A549 (cell line): ENCODE results near the gene ACBD3. TPM values are rescaled to one million over a fixed set of nuclear protein-coding genes. Genes with fewer than 3 reads are reported as not detected.

ENCODE experiments used
- ATAC-seq, 2 experiments: fragments of 200-7000 bp in 1 of 2; fragments of >200 bp in 1 of 2; cut with Nextera tagmentation in 1 of 2; cut with Tn5 transposase in 1 of 2; 3 replicates each; pipeline versions ENCODE4 v1.8.0 to v1.9.1; 2018 to 2020; ENCODE audit warnings: mild to moderate bottlenecking in 1 of 2, moderate library complexity in 1 of 2
- CTCF ChIA-PET: fragments of 300-600 bp; sonication (Branson Sonifier 250); formaldehyde crosslinking; extraction: SDS; loops from one replicate; lab custom pipeline; 2021; ENCODE audit warnings: antibody characterized with exemption, inconsistent platforms; lab: Yijun Ruan, JAX
- POLR2A ChIA-PET: fragments of 350-600 bp; formaldehyde crosslinking; extraction: SDS; loops from one replicate; lab custom pipeline; 2021; ENCODE audit warnings: antibody characterized with exemption, inconsistent platforms; lab: Yijun Ruan, JAX
- DNase-seq, 2 experiments: peaks; one replicate each; pipeline versions ENCODE4 v3.0.0 to v3.0.0-alpha.2; 2011 to 2016; ENCODE audit warnings: low read depth in 1 of 2, low spot score in 1 of 2
- FAIRE-seq: peaks from 2 replicates; lab custom pipeline; 2011; peaks lifted over from hg19 to GRCh38; lab: Jason Lieb, UNC
- H3K27ac ChIP-seq, 2 experiments: fragments of >200 bp; sonication (Bioruptor Twin); formaldehyde crosslinking; 3 replicates each; pipeline ENCODE4 v1.5.1; 2016 to 2017
- H3K4me1 ChIP-seq: fragments of >200 bp; sonication (Bioruptor Twin); formaldehyde crosslinking; 3 replicates; pipeline ENCODE4 v1.6.1; 2016
- H3K4me2 ChIP-seq: fragments of >200 bp; sonication (Bioruptor Twin); formaldehyde crosslinking; 3 replicates; pipeline ENCODE4 v1.6.1; 2016
- H3K4me3 ChIP-seq: fragments of >200 bp; sonication (Bioruptor Twin); formaldehyde crosslinking; 3 replicates; pipeline ENCODE4 v1.5.1; 2016
- H3K9me3 ChIP-seq: fragments of >200 bp; sonication (Bioruptor Twin); formaldehyde crosslinking; 3 replicates; pipeline ENCODE4 v1.6.1; 2016
- CBX8 ChIP-seq: fragments of 200-600 bp; sonication (generic); IDR thresholded peaks from 2 replicates; pipeline ENCODE4 v1.6.1; 2016
- FOXS1 ChIP-seq: fragments of 250-450 bp; sonication (Bioruptor Pico); IDR thresholded peaks from 2 replicates; pipeline ENCODE4 v1.5.0; 2020; ENCODE audit warnings: mild to moderate bottlenecking, moderate library complexity
- MAZ ChIP-seq: fragments of 150-350 bp; IDR thresholded peaks from 2 replicates; pipeline ENCODE4 v1.6.1; 2014; ENCODE audit warnings: antibody characterized with exemption, low read depth, low read length, borderline replicate concordance
- NR3C1 ChIP-seq: fragments of >200 bp; sonication (Bioruptor Twin); formaldehyde crosslinking; IDR thresholded peaks from 3 replicates; pipeline ENCODE4 v1.6.1; 2017
- RAD21 ChIP-seq, 2 experiments: fragments of >200 bp in 1 of 2; sonication (Bioruptor Twin) in 1 of 2; formaldehyde crosslinking in 1 of 2; IDR thresholded peaks in 1 of 2; conservative IDR thresholded peaks in 1 of 2; 2 replicates in 1 of 2; 3 replicates in 1 of 2; pipeline ENCODE4 v1.6.1; 2012 to 2018; ENCODE audit warnings: inconsistent platforms in 1 of 2
- SMC3 ChIP-seq: fragments of >200 bp; sonication (Bioruptor Twin); formaldehyde crosslinking; IDR thresholded peaks from 3 replicates; pipeline ENCODE4 v1.6.1; 2018; ENCODE audit warnings: inconsistent platforms
- TP53 ChIP-seq: fragments of 250-450 bp; sonication (Bioruptor Pico); IDR thresholded peaks from 2 replicates; pipeline ENCODE4 v1.5.0; 2021; ENCODE audit warnings: mild to moderate bottlenecking, moderate library complexity
- ZSCAN20 ChIP-seq: fragments of 250-450 bp; sonication (Bioruptor Pico); IDR thresholded peaks from 2 replicates; pipeline ENCODE4 v1.8.0; 2022; ENCODE audit warnings: mild to moderate bottlenecking, moderate library complexity
- WGBS: methylation state at CpG from one replicate; pipeline ENCODE4 v1.1.6; 2017; ENCODE audit errors: missing lambda C conversion rate; 5-methylcytosine and 5-hydroxymethylcytosine counted together
- polyA plus RNA-seq, 4 experiments: library from polyadenylated mRNA; depleted of rRNA in 3 of 4; stranded (reverse); fragments of >200 nt; fragmentation: RNase III in 1 of 4; extraction: RNeasy Plus Mini Kit Qiagen cat#74134 plus additional on column Dnase treatment in 1 of 4; gene quantifications; 2 replicates in 3 of 4; 3 replicates in 1 of 4; pipeline ENCODE4 v1.2.3, GENCODE V29; 2011 to 2017
- TF ChIP-seq, protein P1 (sequence below): fragments of 250-450 bp; sonication (Bioruptor Pico); IDR thresholded peaks from 2 replicates; pipeline ENCODE4 v1.5.0; 2021; ENCODE audit warnings: mild to moderate bottlenecking, moderate library complexity, borderline replicate concordance
- TF ChIP-seq, protein P2 (sequence below): IDR thresholded peaks from 2 replicates; pipeline ENCODE4 v1.6.1; 2012
- TF ChIP-seq, protein P3 (sequence below): fragments of 250-450 bp; sonication (Bioruptor Pico); IDR thresholded peaks from 2 replicates; pipeline ENCODE4 v1.5.0; 2020; ENCODE audit warnings: low read depth, mild to moderate bottlenecking, moderate library complexity
- TF ChIP-seq, protein P4 (sequence below): fragments of >200 bp; sonication (Bioruptor Twin); formaldehyde crosslinking; IDR thresholded peaks from 3 replicates; pipeline ENCODE4 v1.5.1; 2016

Gene ACBD3
- polyA plus RNA-seq, 2 of the 4 experiments (the other 2 are of a cell fraction): 29.8 to 52.9 TPM

- TF ChIP-seq, protein P1, sequence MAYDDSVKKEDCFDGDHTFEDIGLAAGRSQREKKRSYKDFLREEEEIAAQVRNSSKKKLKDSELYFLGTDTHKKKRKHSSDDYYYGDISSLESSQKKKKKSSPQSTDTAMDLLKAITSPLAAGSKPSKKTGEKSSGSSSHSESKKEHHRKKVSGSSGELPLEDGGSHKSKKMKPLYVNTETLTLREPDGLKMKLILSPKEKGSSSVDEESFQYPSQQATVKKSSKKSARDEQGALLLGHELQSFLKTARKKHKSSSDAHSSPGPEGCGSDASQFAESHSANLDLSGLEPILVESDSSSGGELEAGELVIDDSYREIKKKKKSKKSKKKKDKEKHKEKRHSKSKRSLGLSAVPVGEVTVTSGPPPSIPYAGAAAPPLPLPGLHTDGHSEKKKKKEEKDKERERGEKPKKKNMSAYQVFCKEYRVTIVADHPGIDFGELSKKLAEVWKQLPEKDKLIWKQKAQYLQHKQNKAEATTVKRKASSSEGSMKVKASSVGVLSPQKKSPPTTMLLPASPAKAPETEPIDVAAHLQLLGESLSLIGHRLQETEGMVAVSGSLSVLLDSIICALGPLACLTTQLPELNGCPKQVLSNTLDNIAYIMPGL (CRISPR knock-in tag): no peak
- no peak for TF ChIP-seq TP53 (CRISPR knock-in tag)
- TF ChIP-seq FOXS1 (CRISPR knock-in tag): no peak
Observed at GRCh38 chr1:226126824-226127569, 59.5 kb downstream of the ACBD3 start (continued).

GRCh38 chr1:226125831-226126230 is 60.7 kb downstream of the ACBD3 start:
- 97% methylated on average over 10 of the region's 10 CpGs for WGBS
- Histone ChIP-seq H3K4me1 (peaks cover 50% of the 10 kb centered on the region), H3K4me3 (no peak overlapping the region), H3K4me2 (no peak overlapping the region; the same call in 2 of the 3 replicates), H3K9me3 (peaks cover 5% of the 10 kb centered on the region; the same call in 1 of the 3 replicates), H3K27ac (peak overlapping the region; percentile 44 to 67; a peak in 5 of 6 replicates)
- DNase-seq (no peak), FAIRE-seq (no peak), ATAC-seq (no peak)
- TF ChIP-seq RAD21 (conservative IDR thresholded peaks at IDR 0.05 in 1 of 2, IDR thresholded peaks at IDR 0.05 in 1 of 2): no peak
- TF ChIP-seq, protein P2, sequence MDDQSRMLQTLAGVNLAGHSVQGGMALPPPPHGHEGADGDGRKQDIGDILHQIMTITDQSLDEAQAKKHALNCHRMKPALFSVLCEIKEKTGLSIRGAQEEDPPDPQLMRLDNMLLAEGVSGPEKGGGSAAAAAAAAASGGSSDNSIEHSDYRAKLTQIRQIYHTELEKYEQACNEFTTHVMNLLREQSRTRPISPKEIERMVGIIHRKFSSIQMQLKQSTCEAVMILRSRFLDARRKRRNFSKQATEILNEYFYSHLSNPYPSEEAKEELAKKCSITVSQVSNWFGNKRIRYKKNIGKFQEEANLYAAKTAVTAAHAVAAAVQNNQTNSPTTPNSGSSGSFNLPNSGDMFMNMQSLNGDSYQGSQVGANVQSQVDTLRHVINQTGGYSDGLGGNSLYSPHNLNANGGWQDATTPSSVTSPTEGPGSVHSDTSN: no peak
- no peak for TF ChIP-seq ZSCAN20 (CRISPR knock-in tag)
- TF ChIP-seq, protein P3, sequence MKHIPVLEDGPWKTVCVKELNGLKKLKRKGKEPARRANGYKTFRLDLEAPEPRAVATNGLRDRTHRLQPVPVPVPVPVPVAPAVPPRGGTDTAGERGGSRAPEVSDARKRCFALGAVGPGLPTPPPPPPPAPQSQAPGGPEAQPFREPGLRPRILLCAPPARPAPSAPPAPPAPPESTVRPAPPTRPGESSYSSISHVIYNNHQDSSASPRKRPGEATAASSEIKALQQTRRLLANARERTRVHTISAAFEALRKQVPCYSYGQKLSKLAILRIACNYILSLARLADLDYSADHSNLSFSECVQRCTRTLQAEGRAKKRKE (CRISPR knock-in tag): no peak
- no peak for TF ChIP-seq MAZ
- ChIA-PET POLR2A (interaction anchor here (0.6 to 1.5 kb wide), 4 partner anchors 43 to 282 kb away, joined by 3 to 9 read pairs (median 4); partner anchors contain the start of genes H3-3A and PARP1), CTCF (interaction anchor here (0.6 to 8.3 kb wide), 80 partner anchors 8 to 651 kb away, joined by 3 to 219 read pairs (median 5); partner anchors contain the start of genes ACBD3, MIXL1 and PARP1)

DNA sequence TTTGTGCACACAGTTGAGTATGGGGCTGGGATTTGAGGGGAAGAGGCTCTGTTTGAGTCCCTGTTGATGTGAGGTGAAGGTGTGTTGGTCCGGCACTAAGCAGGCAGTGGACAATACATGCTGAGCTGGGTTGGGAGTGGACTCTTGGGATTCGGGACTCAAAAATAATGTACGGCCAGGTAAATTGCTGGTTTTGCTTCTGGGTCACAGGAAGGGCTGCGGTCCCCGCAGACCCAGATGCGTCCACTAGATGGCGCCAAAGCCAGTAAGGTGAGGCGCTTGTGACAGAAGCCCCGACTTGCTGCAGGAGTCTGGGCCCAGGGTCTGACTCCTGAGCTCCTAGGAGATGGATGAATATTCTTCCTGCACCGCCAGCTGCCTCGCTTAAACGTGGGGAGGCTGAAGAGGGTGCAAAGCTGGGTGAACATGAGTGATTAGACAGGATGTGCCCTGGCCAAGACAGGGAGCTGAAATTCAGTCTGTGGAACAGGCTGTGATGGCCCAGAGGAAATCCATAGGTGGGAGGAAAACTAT is 61.4 kb downstream of the ACBD3 start:
- Histone ChIP-seq H3K4me1 (peaks cover 50% of the 10 kb centered on the region), H3K4me2 (peak overlapping the region; percentile 68), H3K9me3 (peaks cover 5% of the 10 kb centered on the region; the same call in 1 of the 3 replicates), H3K4me3 (no peak overlapping the region), H3K27ac (peak overlapping the region; percentile 44 to 67; a peak in 5 of 6 replicates)
- ATAC-seq (peak; percentile 39 to 69; a peak in 5 of 6 replicates), DNase-seq (peak; percentile 85 to 86), FAIRE-seq (no peak)
- TF ChIP-seq NR3C1 (no peak), RAD21 (conservative IDR thresholded peaks at IDR 0.05 in 1 of 2, IDR thresholded peaks at IDR 0.05 in 1 of 2) (peak; percentile 96), SMC3 (peak; percentile 89), CBX8 (no peak)
- TF ChIP-seq, protein P4, sequence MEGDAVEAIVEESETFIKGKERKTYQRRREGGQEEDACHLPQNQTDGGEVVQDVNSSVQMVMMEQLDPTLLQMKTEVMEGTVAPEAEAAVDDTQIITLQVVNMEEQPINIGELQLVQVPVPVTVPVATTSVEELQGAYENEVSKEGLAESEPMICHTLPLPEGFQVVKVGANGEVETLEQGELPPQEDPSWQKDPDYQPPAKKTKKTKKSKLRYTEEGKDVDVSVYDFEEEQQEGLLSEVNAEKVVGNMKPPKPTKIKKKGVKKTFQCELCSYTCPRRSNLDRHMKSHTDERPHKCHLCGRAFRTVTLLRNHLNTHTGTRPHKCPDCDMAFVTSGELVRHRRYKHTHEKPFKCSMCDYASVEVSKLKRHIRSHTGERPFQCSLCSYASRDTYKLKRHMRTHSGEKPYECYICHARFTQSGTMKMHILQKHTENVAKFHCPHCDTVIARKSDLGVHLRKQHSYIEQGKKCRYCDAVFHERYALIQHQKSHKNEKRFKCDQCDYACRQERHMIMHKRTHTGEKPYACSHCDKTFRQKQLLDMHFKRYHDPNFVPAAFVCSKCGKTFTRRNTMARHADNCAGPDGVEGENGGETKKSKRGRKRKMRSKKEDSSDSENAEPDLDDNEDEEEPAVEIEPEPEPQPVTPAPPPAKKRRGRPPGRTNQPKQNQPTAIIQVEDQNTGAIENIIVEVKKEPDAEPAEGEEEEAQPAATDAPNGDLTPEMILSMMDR: peak; percentile 96
- ChIA-PET POLR2A (interaction anchor here (0.5 to 1.5 kb wide), 5 partner anchors 42 to 283 kb away, joined by 3 to 9 read pairs (median 3); partner anchors contain the start of genes H3-3A and PARP1), CTCF (interaction anchor here (0.6 to 8.3 kb wide), 84 partner anchors 8 to 650 kb away, joined by 3 to 219 read pairs (median 5); partner anchors contain the start of genes ACBD3, H3-3A, MIXL1 and PARP1)
- WGBS: 4% methylated on average over 11 of the region's 12 CpGs
